GM08714 (cell line): ENCODE measurements around the gene ANKRD11.
"Not testable (repeated sequence)": the region's sequence is repeated elsewhere in the genome, so short reads cannot be mapped to it uniquely, and the experiment has no call there.

Experiments used
- H3K4me3 ChIP-seq: fragments of 200-500 bp; sonication (Bioruptor generic); 2 replicates; pipeline ENCODE4 v1.5.1; 2014; ENCODE audit warnings: mild to moderate bottlenecking, low read length, inconsistent platforms
- ZNF274 ChIP-seq: IDR thresholded peaks from 2 replicates; pipeline ENCODE4 v1.6.1; 2012; ENCODE audit warnings: mild to moderate bottlenecking, low read depth, low read length

Gene ANKRD11

GRCh38 chr16:89442990-89443726 lies 47.2 kb downstream of the ANKRD11 start:
- no peak for TF ChIP-seq ZNF274
- no peak overlapping the region for H3K4me3 ChIP-seq

- no peak for TF ChIP-seq ZNF274
- H3K4me3 ChIP-seq: no peak overlapping the region
Measured at GRCh38 chr16:89442588-89442987, 47.8 kb downstream of the ANKRD11 start.

GRCh38 chr16:89439659-89440058 lies 50.7 kb downstream of the ANKRD11 start:
- no peak for TF ChIP-seq ZNF274
- no peak overlapping the region for H3K4me3 ChIP-seq

- no peak overlapping the region for H3K4me3 ChIP-seq
- no peak for TF ChIP-seq ZNF274
Measured at GRCh38 chr16:89437991-89438390, 52.4 kb downstream of the ANKRD11 start.

- H3K4me3 ChIP-seq: no peak overlapping the region
- TF ChIP-seq ZNF274: no peak
Measured at GRCh38 chr16:89437251-89437987, 52.9 kb downstream of the ANKRD11 start.

- H3K4me3 ChIP-seq: no peak overlapping the region; the same call in 1 of the 2 replicates
- TF ChIP-seq ZNF274: no peak
Measured at GRCh38 chr16:89436366-89436765, 54.0 kb downstream of the ANKRD11 start.

GRCh38 chr16:89435059-89435458 lies 55.3 kb downstream of the ANKRD11 start:
- not testable (repeated sequence) for H3K4me3 ChIP-seq

GRCh38 chr16:89434490-89434889 lies 55.9 kb downstream of the ANKRD11 start:
- H3K4me3 ChIP-seq: no peak overlapping the region
- TF ChIP-seq ZNF274: no peak

GRCh38 chr16:89433363-89433984 lies 56.9 kb downstream of the ANKRD11 start:
- not testable (repeated sequence) for H3K4me3 ChIP-seq

- no peak for TF ChIP-seq ZNF274
- no peak overlapping the region for H3K4me3 ChIP-seq
Measured at GRCh38 chr16:89431630-89432029, 58.7 kb downstream of the ANKRD11 start.

GRCh38 chr16:89431158-89431584 lies 59.2 kb downstream of the ANKRD11 start:
- no peak for TF ChIP-seq ZNF274
- H3K4me3 ChIP-seq: no peak overlapping the region

- no peak overlapping the region for H3K4me3 ChIP-seq
- TF ChIP-seq ZNF274: no peak
Measured at GRCh38 chr16:89430436-89431157, 59.8 kb downstream of the ANKRD11 start.

- not testable (repeated sequence) for H3K4me3 ChIP-seq
Measured at GRCh38 chr16:89428605-89429004, 61.8 kb downstream of the ANKRD11 start.

- no peak for TF ChIP-seq ZNF274
- H3K4me3 ChIP-seq: no peak overlapping the region
Measured at GRCh38 chr16:89426736-89427530, 63.4 kb downstream of the ANKRD11 start.
